NCI-H2196 (cell line): Measurements from ENCODE around the gene FAM222A.
A peak's percentile ranks its signal among the peaks of the same experiment; 100 is the strongest.

Experiments
- DNase-seq: peaks from one replicate; lab custom pipeline; 2025; ENCODE audit not compliant: unreplicated experiment; lab: John Stamatoyannopoulos, UW

Gene FAM222A

GRCh38 chr12:109793826-109794501 is 80.3 kb downstream of the FAM222A start:
- DNase-seq: no peak

DNA sequence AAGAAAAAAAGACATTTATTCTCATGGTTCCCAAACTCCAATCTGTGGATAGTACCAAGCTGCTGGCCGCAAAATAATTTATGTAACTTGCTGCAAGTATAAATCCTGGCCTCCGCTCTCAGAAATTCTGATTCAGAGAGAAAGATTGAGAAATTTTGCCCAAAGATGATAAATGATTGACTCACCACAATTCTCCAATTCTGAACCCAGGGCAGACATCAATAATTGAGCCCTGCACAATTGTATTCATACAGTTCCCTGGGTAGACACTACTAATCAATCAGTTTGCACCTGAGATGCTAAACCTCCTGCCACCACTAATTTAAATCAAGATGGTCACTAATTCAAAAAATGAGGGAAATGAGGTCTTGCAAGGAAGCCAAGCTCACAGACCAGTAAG is 81.4 kb downstream of the FAM222A start:
- no peak for DNase-seq

DNA sequence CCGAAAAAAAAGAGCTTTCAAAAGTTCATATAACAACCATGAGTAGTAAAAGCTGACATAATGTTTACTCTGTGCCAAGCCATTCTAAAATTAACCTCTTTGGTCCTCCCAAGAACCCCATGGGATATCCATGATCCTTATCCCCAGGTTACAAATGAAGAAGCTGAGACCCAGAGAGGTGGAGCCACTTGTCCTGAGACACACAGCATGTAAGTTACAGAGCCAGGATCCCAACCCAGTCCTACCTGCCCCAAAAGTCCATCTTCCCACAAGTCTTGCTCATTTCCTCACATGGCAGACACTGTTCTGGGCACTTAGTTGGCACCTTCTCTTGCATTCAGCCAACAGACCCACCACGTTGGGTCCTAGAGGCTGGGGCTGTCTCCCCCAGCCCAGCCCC is 82.4 kb downstream of the FAM222A start:
- DNase-seq: no peak

- DNase-seq: peak; percentile 3
Measured at GRCh38 chr12:109797905-109798669, 84.5 kb downstream of the FAM222A start.

GRCh38 chr12:109798691-109799090 is 85.1 kb downstream of the FAM222A start:
- DNase-seq: no peak

DNA sequence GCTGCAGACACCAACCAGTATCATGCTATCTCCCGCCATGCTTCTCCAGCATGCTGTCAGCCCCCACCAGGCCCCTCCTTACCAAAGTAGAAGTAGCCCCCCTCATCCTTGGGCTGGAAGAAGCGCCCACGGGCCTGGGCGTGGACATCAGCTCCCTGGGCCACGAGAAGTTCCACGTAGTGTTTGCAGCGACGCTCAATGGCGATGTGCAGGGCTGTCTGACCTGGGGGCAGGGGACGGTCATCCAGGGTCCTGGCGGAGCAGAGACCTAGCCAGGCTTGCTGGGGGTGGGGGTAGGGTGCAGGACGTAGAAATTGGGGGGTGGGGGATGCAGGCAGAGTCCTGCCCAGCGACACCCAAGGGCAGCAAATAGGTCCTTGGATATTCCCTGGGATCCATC is 86.9 kb downstream of the FAM222A start:
- DNase-seq: no peak

DNA sequence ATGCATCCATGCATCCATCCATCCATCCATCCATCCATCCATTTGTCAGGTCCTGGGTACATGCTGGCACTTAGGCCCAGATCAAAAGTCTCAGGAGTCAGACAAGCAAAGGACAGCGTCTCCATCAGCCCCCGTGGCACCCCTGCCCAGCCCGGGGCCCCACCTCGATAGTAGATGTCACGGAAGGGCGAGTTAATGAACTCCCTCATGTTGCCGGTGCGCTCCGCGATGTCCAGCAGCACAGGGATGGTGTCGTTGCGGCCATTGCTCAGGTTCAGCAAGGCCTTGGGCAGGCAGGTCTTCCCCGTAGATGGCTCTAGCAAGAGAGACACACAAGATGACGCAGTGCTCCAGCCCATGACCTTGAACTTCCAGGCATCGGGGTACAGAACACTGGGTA is 89.2 kb downstream of the FAM222A start:
- no peak for DNase-seq

- no peak for DNase-seq
Measured at GRCh38 chr12:109803678-109804077, 90.1 kb downstream of the FAM222A start.

- DNase-seq: peak; percentile 69
Measured at GRCh38 chr12:109804820-109805761, 91.5 kb downstream of the FAM222A start.

DNA sequence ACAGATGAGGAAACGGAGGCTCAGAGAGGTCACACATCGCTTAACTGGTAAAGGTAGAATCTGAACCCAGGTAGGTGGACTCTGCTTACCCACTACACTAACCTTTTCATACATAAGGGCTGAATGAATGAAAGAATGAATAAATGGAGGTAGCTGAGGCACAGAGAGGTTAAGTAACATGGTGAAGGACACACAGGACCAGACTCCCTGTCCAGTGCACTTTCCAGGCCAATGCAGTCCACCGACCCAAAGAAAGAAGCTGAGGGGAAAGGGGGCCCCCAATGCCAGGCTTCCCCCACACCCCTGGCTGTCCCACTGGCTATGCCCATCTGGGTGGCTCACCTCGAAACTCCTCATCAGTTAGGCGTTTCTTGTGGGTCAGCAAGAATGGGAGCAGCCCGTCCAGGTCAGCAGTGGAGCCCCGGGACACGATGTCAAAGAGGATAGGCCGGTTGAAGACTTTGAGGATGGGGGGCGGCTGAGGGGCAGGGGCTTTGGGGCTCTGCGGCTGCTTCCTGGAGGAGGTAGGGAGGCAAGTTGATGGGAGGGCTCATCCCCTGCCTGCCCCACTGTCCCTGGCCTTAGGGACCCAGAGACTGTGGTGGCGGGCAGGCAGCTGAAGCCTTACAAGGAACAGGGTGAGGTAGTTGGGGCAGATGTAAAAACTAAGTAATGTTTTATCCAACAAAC is 94.5 kb downstream of the FAM222A start:
- no peak for DNase-seq

DNA sequence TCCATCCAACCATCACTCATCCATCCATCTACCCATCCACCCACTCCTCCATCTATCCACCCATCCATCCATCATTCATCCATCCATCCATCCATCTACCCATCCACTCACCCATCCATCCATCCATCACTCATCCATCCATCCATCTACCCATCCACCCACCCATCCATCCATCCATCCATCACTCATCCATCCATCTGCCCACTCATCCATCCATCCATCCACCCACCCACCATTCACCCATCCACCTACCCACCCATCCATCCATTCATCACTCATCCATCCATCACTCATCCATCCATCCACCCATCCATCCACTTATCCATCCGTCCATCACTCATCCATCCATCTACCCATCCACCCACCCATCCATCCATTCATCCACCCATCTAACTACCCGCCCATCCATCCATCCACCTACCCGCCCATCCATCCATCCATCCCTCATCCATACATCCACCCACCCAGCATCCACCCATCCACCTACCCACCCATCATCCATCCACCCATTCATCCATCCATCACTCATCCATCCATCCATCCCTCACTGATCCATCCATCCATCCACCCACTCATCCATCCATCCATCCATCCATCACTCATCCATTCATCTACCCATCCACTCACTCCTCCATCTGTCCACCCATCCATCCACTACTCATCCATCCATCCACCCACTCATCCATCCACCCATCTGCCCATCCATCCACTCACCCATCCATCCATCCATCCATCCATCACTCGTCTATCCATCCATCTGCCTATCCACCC is 95.4 kb downstream of the FAM222A start:
- DNase-seq: no peak

DNA sequence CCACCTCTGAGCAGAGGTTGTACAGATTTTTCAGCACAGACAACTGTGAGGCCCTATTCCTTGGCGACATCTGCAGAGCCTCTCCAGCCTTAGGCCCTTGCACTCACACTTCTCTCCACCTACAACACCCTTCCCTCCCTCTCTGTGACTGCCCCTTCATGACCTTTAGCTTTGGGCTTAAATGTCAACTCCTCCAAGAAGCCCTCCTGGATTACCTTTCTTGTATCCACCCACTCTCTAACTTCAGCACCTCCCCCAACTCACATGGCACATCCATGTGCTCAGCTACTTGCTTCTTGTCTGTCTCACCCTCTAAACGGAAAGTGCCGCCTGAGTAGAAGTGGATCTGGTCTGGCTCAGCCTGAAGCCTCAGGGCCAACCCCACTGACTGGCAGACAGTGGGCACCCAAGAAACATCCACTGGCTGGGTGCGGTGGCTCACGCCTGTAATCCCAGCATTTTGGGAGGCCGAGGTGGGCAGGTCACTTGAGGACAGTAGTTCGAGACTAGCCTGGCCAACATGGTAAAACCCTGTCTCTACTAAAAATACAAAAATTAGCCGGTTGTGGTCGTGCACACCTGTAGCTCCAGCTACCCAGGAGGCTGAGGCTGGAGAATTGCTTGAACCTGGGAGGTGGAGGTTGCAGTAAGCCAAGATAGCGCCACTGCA is 97.5 kb downstream of the FAM222A start:
- DNase-seq: no peak

DNA sequence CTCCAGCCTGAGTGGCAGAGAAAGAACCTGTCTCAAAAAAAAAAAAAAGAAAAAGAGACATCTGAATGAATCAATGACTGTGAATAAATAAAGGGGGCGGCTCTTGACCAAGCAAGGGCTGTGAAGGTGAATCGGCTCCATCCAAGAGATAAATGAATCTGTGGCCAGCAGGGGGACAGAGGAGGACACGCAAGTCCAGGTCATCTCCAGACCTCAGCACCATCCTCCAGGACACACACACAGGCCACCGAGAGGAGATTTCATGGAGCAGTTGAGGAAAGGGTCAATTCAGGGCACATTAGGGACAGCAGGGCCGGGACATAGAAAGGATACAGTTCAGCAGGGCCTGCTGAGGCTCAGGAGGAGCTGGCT is 98.0 kb downstream of the FAM222A start:
- DNase-seq: no peak

DNA sequence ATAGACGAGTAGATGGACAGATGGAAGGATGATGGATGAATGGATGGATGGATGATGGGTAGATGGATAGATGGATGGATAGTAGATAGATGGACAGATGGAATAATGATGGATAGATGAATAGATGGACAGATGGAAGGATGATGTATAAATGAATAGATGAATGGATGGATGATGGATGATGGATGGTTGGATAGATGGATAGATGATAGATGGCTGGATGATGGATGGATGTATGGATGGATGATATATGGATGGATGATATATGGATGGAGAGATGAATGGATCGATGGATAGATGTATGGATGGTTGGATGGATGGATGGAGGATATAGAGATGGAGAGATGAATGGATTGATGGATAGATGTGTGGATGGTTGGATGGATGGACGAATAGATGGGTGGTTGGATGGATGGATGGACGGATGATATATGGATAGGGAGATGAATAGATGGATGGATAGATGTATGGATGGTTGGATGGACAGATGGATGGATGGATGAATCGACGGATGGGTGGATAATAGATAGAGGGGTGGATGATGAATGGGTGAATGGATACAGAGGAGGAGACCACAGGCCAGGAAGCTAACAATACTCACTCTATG is 100.3 kb downstream of the FAM222A start:
- no peak for DNase-seq

DNA sequence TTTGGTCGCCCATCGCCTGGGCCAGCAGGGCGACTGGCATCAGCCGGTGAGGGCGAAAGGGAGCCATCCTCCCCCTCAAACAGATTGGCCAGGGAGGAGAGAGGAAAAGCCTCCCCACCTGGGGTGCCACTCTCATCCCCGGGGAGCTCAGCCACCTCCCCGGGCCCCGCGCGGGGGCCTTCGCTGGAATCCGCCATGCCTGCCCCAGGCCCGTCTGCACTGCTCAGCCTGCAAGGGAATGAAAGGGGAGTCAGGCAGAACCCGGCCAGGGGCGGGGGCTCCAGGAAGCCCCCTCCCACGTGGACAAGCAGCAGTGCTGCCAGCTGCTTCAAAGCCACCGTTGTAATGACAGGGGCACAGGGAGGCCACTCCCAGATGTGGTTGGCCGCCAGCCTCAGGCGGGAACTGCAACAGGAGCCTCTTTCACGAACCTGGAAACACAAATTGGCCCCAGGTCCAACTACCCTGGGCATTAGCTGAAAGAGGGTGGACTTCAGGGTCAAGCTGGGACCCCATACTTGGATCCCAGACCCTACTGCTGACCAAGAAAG is 101.0 kb downstream of the FAM222A start:
- DNase-seq: no peak

DNA sequence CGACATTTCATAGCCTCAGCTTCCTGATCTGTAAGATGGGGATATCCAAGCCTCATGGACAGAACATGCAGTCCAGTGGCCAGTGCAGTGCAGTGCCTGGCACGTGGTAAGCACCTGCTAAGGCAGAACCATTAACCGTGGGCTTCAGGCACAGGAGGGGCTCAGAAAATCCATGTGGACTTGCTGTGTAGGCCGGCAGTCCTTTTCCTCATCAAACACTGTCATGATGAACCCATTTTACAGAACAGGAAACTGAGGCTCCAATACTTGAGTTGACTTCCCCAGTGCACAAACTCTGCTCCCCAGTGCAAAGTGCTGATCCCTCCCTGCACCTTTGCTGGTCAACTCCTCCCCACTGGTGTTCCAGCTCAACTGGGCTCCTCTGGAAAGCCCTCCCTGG is 101.6 kb downstream of the FAM222A start:
- no peak for DNase-seq

- DNase-seq: no peak
Measured at GRCh38 chr12:109815757-109816617, 102.4 kb downstream of the FAM222A start.

GRCh38 chr12:109816870-109817269 is 103.2 kb downstream of the FAM222A start:
- DNase-seq: no peak
